WTC11 (cell line): ENCODE measurements around the gene CST9. TPM values are rescaled to one million over a fixed set of nuclear protein-coding genes. Genes with fewer than 3 reads are reported as not detected.

Experiments used
- ATAC-seq: fragments of 200-7000 bp; cut with Tn5 transposase; 2 replicates; pipeline ENCODE4 v1.10.0; 2021; ENCODE audit warnings: mild to moderate bottlenecking, moderate library complexity
- CTCF ChIA-PET: fragments of 300-600 bp; sonication (Branson Sonifier 250); formaldehyde crosslinking; loops from one replicate; lab custom pipeline; 2021; ENCODE audit warnings: antibody characterized with exemption; lab: Charles Lee
- POLR2A ChIA-PET: fragments of 350-600 bp; sonication (Branson Sonifier 250); formaldehyde crosslinking; loops from one replicate; lab custom pipeline; 2021; ENCODE audit warnings: antibody characterized with exemption; lab: Charles Lee
- DNase-seq: peaks from one replicate; pipeline ENCODE4 v3.0.0; 2021; ENCODE audit warnings: low spot score
- H3K27ac Mint-ChIP-seq: 2 replicates; pipeline ENCODE4 v1.8.0; 2021; ENCODE audit warnings: mixed read lengths
- H3K27me3 Mint-ChIP-seq: 2 replicates; pipeline ENCODE4 v1.8.0; 2021; ENCODE audit warnings: low read depth, mild to moderate bottlenecking, moderate library complexity, mixed read lengths
- H3K36me3 Mint-ChIP-seq: 2 replicates; pipeline ENCODE4 v1.8.0; 2021; ENCODE audit warnings: mixed read lengths
- H3K4me1 Mint-ChIP-seq: 2 replicates; pipeline ENCODE4 v1.8.0; 2022; ENCODE audit warnings: mixed read lengths
- H3K4me3 Mint-ChIP-seq: 2 replicates; pipeline ENCODE4 v1.8.0; 2021; ENCODE audit warnings: mild to moderate bottlenecking, moderate library complexity, mixed read lengths
- H3K9me3 Mint-ChIP-seq: 2 replicates; pipeline ENCODE4 v1.8.0; 2021; ENCODE audit warnings: mixed read lengths
- AFF4 ChIP-seq: sonication (generic); formaldehyde crosslinking; IDR thresholded peaks from 2 replicates; pipeline ENCODE4 v1.8.1; 2023; ENCODE audit warnings: mild to moderate bottlenecking, missing genetic modification reagents, borderline replicate concordance
- ATF1 ChIP-seq: sonication (generic); formaldehyde crosslinking; IDR thresholded peaks from 2 replicates; pipeline ENCODE4 v1.8.1; 2023; ENCODE audit warnings: mild to moderate bottlenecking, moderate library complexity, missing genetic modification reagents
- ATF6 ChIP-seq: sonication (generic); formaldehyde crosslinking; IDR thresholded peaks from 2 replicates; pipeline ENCODE4 v1.8.1; 2023; ENCODE audit warnings: mild to moderate bottlenecking, missing genetic modification reagents
- ELF4 ChIP-seq: sonication (generic); formaldehyde crosslinking; IDR thresholded peaks from 2 replicates; pipeline ENCODE4 v1.8.1; 2022; ENCODE audit warnings: low read depth, mild to moderate bottlenecking, moderate library complexity, missing genetic modification reagents
- FOXK1 ChIP-seq: sonication (generic); formaldehyde crosslinking; IDR thresholded peaks from 2 replicates; pipeline ENCODE4 v1.8.0; 2022; ENCODE audit warnings: mild to moderate bottlenecking, moderate library complexity, missing genetic modification reagents
- HMGA2 ChIP-seq: fragments of 250-450 bp; sonication (Bioruptor Pico); IDR thresholded peaks from 2 replicates; pipeline ENCODE4 v1.4.0; 2021; ENCODE audit warnings: mild to moderate bottlenecking, moderate library complexity
- HMGXB4 ChIP-seq: sonication (generic); formaldehyde crosslinking; IDR thresholded peaks from 2 replicates; pipeline ENCODE4 v1.8.1; 2023; ENCODE audit warnings: mild to moderate bottlenecking, moderate library complexity, missing genetic modification reagents
- IRF2 ChIP-seq: sonication (generic); formaldehyde crosslinking; IDR thresholded peaks from 2 replicates; pipeline ENCODE4 v1.8.0; 2022; ENCODE audit warnings: low read depth, missing genetic modification reagents, borderline replicate concordance
- MLX ChIP-seq: sonication (generic); formaldehyde crosslinking; IDR thresholded peaks from 2 replicates; pipeline ENCODE4 v1.8.1; 2023; ENCODE audit warnings: mild to moderate bottlenecking, missing genetic modification reagents, moderate library complexity
- NFYB ChIP-seq: sonication (generic); formaldehyde crosslinking; conservative IDR thresholded peaks from 2 replicates; pipeline ENCODE4 v1.8.0; 2022; ENCODE audit warnings: low read depth, missing genetic modification reagents
- NR2C2 ChIP-seq: sonication (generic); formaldehyde crosslinking; IDR thresholded peaks from 2 replicates; pipeline ENCODE4 v1.8.0; 2022; ENCODE audit warnings: mild to moderate bottlenecking, missing genetic modification reagents
- NR3C1 ChIP-seq: sonication (generic); formaldehyde crosslinking; conservative IDR thresholded peaks from 2 replicates; pipeline ENCODE4 v1.8.1; 2023; ENCODE audit warnings: low read depth, mild to moderate bottlenecking, missing genetic modification reagents
- SMAD3 ChIP-seq: sonication (generic); formaldehyde crosslinking; IDR thresholded peaks from 2 replicates; pipeline ENCODE4 v1.8.0; 2022; ENCODE audit warnings: missing genetic modification reagents, mild to moderate bottlenecking, borderline replicate concordance
- SP1 ChIP-seq: sonication (generic); formaldehyde crosslinking; conservative IDR thresholded peaks from 2 replicates; pipeline ENCODE4 v1.8.1; 2022; ENCODE audit warnings: missing genetic modification reagents
- TP53 ChIP-seq: sonication (generic); formaldehyde crosslinking; IDR thresholded peaks from 2 replicates; pipeline ENCODE4 v1.8.1; 2023; ENCODE audit warnings: mild to moderate bottlenecking, missing genetic modification reagents
- ZBTB21 ChIP-seq: sonication (generic); formaldehyde crosslinking; IDR thresholded peaks from 2 replicates; pipeline ENCODE4 v1.8.1; 2023; ENCODE audit warnings: mild to moderate bottlenecking, missing genetic modification reagents, borderline replicate concordance
- ZNF281 ChIP-seq: sonication (generic); formaldehyde crosslinking; IDR thresholded peaks from 2 replicates; pipeline ENCODE4 v1.8.0; 2023; ENCODE audit warnings: mild to moderate bottlenecking, missing genetic modification reagents
- total RNA-seq: library from RNA; stranded (reverse); gene quantifications from 3 replicates; pipeline ENCODE4 v1.2.3, GENCODE V29; 2021

The CST9 gene
- total RNA-seq, 1 experiment from 2014 or later = not detected

GRCh38 chr20:23598481-23598880 is 7.2 kb downstream of the CST9 start (continued):
- TF ChIP-seq TP53 (CRISPR knock-in tag) (no peak), ATF6 (CRISPR knock-in tag) (no peak), NFYB (CRISPR knock-in tag) (no peak), IRF2 (CRISPR knock-in tag) (no peak), HMGA2 (CRISPR knock-in tag) (no peak), ZBTB21 (no peak), NR3C1 (CRISPR knock-in tag) (no peak), NR2C2 (CRISPR knock-in tag) (no peak)
- TF ChIP-seq, all 79 proteins: peak for 0

- H3K4me3 Mint-ChIP-seq = no peak overlapping the region
- 0 out of 2 replicates have a peak, but pooled peaks cover 3% of the 10 kb centered on the region for H3K9me3 Mint-ChIP-seq
- no peak for TF ChIP-seq AFF4
- TF ChIP-seq SMAD3 (CRISPR knock-in tag) = no peak
- TF ChIP-seq MLX (CRISPR knock-in tag) = no peak
- no peak for TF ChIP-seq SP1
- no peak for TF ChIP-seq ZNF281
- no peak for TF ChIP-seq ATF1 (CRISPR knock-in tag)
- no peak for TF ChIP-seq ELF4 (CRISPR knock-in tag)
- TF ChIP-seq FOXK1 (CRISPR knock-in tag) = no peak
- TF ChIP-seq IRF2 (CRISPR knock-in tag) = no peak
- TF ChIP-seq HMGXB4 = no peak
- POLR2A ChIA-PET = no interaction called here
- no peak overlapping the region for H3K27ac Mint-ChIP-seq
- DNase-seq (no peak), ATAC-seq (no peak)
- H3K36me3 Mint-ChIP-seq = 0 out of 2 replicates have a peak, but pooled peaks cover 3% of the 10 kb centered on the region
- CTCF ChIA-PET = no interaction called here
- no peaks in the 10 kb centered on the region; the same call in 1 of the 2 replicates for H3K27me3 Mint-ChIP-seq
- peaks cover 29% of the 10 kb centered on the region for H3K4me1 Mint-ChIP-seq
Observed at GRCh38 chr20:23596579-23597250, 9.0 kb downstream of the CST9 start.
